AG09309 (cell line): ENCODE data around the gene EXOSC9.

Experiments used
- DNase-seq: peaks from one replicate; pipeline ENCODE4 v3.0.0-alpha.2; 2010; ENCODE audit warnings: low read depth
- H3K4me3 ChIP-seq: 2 replicates; pipeline ENCODE4 v1.5.1; 2011; ENCODE audit warnings: mild to moderate bottlenecking, low read depth, low read length, moderate library complexity; ENCODE audit not compliant: control insufficient read depth
- CTCF ChIP-seq: IDR thresholded peaks from 2 replicates; pipeline ENCODE4 v1.5.1; 2011; ENCODE audit warnings: mild to moderate bottlenecking, low read depth, low read length, inconsistent platforms; ENCODE audit not compliant: insufficient read depth, control insufficient read depth; ENCODE audit errors: missing control alignments

Gene EXOSC9

DNA sequence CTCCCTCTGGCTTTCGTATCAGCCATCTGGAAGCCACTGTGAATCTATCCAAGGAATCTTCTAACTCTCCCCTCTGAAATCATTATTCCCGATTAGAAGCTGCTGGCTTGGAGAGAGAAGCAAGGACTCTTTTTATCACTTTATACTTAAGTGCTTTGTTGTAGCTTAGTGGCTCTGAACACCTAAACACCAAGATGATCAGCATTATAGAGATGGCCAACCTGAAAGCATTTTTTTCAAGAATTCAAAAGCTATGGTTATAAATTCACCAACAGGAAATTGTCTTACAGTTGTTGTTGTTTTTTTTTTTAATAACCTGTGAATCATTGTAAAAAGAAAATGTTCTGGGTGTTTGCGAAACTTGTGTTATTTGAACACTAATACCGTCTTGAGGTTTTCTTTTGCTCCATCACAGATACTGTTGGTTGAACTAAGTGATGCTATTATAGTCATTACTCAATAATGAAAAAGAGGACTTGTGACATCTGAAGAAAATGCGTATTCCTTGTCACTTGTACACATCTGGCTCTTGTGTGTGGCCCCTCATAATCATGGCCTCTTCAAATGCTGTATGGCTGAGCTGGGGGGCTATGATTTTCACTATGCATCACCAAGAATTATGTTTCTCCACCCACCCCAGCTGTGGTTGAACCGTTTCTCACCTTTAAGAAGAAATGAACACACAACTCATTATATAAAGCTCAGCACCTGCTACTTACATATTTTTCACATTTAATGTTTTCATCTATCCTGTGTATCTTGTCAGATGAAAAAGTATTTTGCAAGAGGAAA, 24.3 kb upstream of the EXOSC9 start:
- no peak for DNase-seq
- TF ChIP-seq CTCF: no peak
- no peak overlapping the region for H3K4me3 ChIP-seq

DNA sequence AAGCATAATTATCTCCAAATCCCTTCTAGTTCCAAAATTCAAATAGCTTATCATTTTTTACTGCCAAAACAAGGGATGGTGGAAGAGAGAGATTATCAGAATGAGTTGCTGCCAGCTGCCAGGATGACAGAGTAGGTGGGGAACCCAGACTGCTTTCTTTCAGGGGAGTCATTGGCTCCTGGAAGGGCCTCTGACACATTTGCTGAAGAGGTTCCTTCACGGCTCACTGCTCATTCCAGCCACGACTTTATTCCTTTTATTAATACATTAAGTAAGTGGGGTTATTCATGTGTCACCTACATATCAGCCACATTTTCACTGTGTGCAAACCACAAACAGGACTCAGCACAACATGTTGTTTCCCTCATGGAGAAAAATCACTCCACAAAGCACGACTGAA, 23.5 kb upstream of the EXOSC9 start:
- TF ChIP-seq CTCF: no peak
- DNase-seq: no peak
- H3K4me3 ChIP-seq: no peak overlapping the region

DNA sequence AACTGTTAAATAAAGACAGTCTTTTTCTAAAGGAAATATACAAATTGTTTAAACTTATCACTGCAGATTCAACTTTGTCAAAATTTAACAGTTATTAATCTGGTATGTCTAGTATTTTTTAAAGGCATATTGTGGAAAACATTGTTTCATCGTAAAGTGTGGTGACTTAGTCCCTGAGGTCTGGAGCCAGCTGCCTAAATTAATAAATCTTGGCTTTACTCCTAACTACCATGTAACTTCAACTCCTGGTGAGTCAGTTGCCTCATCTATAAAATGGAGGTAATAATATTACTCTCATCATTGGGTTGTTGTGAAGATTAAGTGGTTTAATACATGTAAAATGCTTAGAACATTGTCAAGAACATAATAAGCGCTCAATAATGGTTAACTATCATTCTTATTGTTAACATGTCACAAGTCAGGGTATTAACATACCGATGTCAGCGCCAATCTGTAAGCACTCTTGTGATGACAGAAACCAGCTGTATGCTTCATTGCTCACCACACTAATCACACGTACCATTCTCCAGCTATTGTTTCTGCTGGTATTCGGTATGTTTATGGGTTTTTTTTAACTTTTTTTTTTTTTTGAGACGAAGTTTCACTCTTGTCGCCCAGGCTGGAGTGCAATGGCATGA, 22.0 kb upstream of the EXOSC9 start:
- no peak overlapping the region for H3K4me3 ChIP-seq
- no peak for DNase-seq
- TF ChIP-seq CTCF: no peak

- TF ChIP-seq CTCF: no peak
- DNase-seq: no peak
- H3K4me3 ChIP-seq: no peak overlapping the region
Measured at GRCh38 chr4:121783210-121783609, 17.9 kb upstream of the EXOSC9 start.

DNA sequence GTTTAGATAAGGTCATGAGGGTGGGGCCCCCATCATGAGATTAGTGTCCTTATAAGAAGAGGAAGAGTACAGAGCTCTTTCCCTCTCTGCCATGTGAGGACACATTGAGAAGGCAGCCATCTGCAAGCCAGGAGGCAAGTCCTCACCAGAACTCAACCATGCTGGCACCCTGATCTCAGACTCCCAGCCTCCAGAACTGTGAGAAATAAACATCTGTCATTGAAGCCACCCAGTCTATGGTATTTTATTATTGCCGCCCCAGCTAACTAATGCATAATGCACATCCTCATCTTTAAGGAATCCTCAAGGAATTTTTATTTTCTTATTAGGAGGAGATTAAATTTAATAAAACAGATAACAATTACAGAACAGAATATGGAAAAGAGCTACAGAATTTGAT, 16.7 kb upstream of the EXOSC9 start:
- DNase-seq: no peak
- no peak overlapping the region for H3K4me3 ChIP-seq
- no peak for TF ChIP-seq CTCF

- TF ChIP-seq CTCF: no peak
- no peak overlapping the region for H3K4me3 ChIP-seq
- peak; percentile 92 for DNase-seq
Measured at GRCh38 chr4:121784975-121785374, 16.1 kb upstream of the EXOSC9 start.
